Loucy (cell line): Measurements from ENCODE around the gene TAF3.

ENCODE experiments used
- H2AFZ ChIP-seq: fragments of 200-600 bp; sonication (generic); 2 replicates; pipeline ENCODE4 v1.6.0; 2016; ENCODE audit warnings: antibody characterized with exemption, mild to moderate bottlenecking, low read length, moderate library complexity
- H3F3A ChIP-seq: fragments of 200-600 bp; 2 replicates; pipeline ENCODE4 v1.6.0; 2016; ENCODE audit warnings: antibody characterized with exemption, low read depth, mild to moderate bottlenecking
- H3K27me3 ChIP-seq: fragments of 200-600 bp; sonication (generic); 2 replicates; pipeline ENCODE4 v1.6.1; 2014; ENCODE audit warnings: low read length, mild to moderate bottlenecking; ENCODE audit not compliant: insufficient read depth, poor library complexity, severe bottlenecking
- H3K36me3 ChIP-seq: fragments of 200-600 bp; sonication (generic); 2 replicates; pipeline ENCODE4 v1.6.1; 2016; ENCODE audit warnings: low read length; ENCODE audit not compliant: insufficient read depth
- H3K4me1 ChIP-seq: fragments of 200-600 bp; sonication (generic); 2 replicates; pipeline ENCODE4 v1.5.1; 2014; ENCODE audit warnings: low read length, mild to moderate bottlenecking; ENCODE audit not compliant: insufficient read depth, poor library complexity, severe bottlenecking
- H3K4me2 ChIP-seq: fragments of 200-600 bp; sonication (generic); 2 replicates; pipeline ENCODE4 v1.6.0; 2014; ENCODE audit warnings: antibody characterized with exemption, low read length, low read depth, mild to moderate bottlenecking; ENCODE audit not compliant: poor library complexity, severe bottlenecking
- H3K4me3 ChIP-seq: fragments of 200-600 bp; sonication (generic); 2 replicates; pipeline ENCODE4 v1.5.1; 2014; ENCODE audit warnings: low read length, mild to moderate bottlenecking, mixed read lengths; ENCODE audit not compliant: poor library complexity, severe bottlenecking
- H3K79me2 ChIP-seq: fragments of 200-600 bp; sonication (generic); 2 replicates; pipeline ENCODE4 v1.6.1; 2014; ENCODE audit warnings: low read length; ENCODE audit not compliant: insufficient read depth
- H3K9ac ChIP-seq: fragments of 200-600 bp; sonication (generic); 2 replicates; pipeline ENCODE4 v1.6.0; 2014; ENCODE audit warnings: mild to moderate bottlenecking, low read depth, low read length, moderate library complexity; ENCODE audit not compliant: poor library complexity, severe bottlenecking
- H3K9me2 ChIP-seq: fragments of 200-600 bp; sonication (generic); replicated peaks from 2 replicates; pipeline ENCODE4 v1.6.1; 2016; ENCODE audit warnings: low read depth, low read length, mixed read lengths
- H3K9me3 ChIP-seq: fragments of 200-600 bp; sonication (generic); 2 replicates; pipeline ENCODE4 v1.6.1; 2014; ENCODE audit warnings: mild to moderate bottlenecking, antibody characterized with exemption, low read length, low read depth; ENCODE audit not compliant: insufficient read depth
- H4K20me1 ChIP-seq: fragments of 200-600 bp; sonication (generic); 2 replicates; pipeline ENCODE4 v1.6.0; 2014; ENCODE audit warnings: antibody characterized with exemption, low read length, mild to moderate bottlenecking; ENCODE audit not compliant: insufficient read depth, poor library complexity, severe bottlenecking
- CTCF ChIP-seq: fragments of 200-600 bp; sonication (generic); conservative IDR thresholded peaks from 2 replicates; pipeline ENCODE4 v1.5.1; 2014; ENCODE audit warnings: mild to moderate bottlenecking, antibody characterized with exemption, low read length
- EZH2phosphoT487 ChIP-seq: fragments of 200-600 bp; IDR thresholded peaks from 2 replicates; pipeline ENCODE4 v1.6.1; 2018; ENCODE audit warnings: antibody characterized with exemption, mild to moderate bottlenecking, moderate library complexity, borderline replicate concordance

The TAF3 gene

GRCh38 chr10:8056378-8056777 lies 238.1 kb downstream of the TAF3 start:
- 0 out of 2 replicates have a peak, but pooled peaks cover 12% of the 10 kb centered on the region for H3F3A ChIP-seq
- H3K4me3 ChIP-seq: peak overlapping the region; percentile 97
- H4K20me1 ChIP-seq: peaks cover 60% of the 10 kb centered on the region
- peaks cover 32% of the 10 kb centered on the region for H3K27me3 ChIP-seq
- no peak for TF ChIP-seq EZH2phosphoT487
- no peak for TF ChIP-seq CTCF
- H3K4me1 ChIP-seq: peaks cover 8% of the 10 kb centered on the region
- H2AFZ ChIP-seq: no peak overlapping the region
- no peaks in the 10 kb centered on the region for H3K9me3 ChIP-seq
- H3K9me2 ChIP-seq: no peaks in the 10 kb centered on the region
- peak overlapping the region; percentile 99 for H3K9ac ChIP-seq
- peak overlapping the region; percentile 85 for H3K4me2 ChIP-seq
- peaks cover 78% of the 10 kb centered on the region for H3K79me2 ChIP-seq
- H3K36me3 ChIP-seq: peaks cover 48% of the 10 kb centered on the region

- Histone ChIP-seq H3K9me2 (no peaks in the 10 kb centered on the region), H3K4me1 (peaks cover 12% of the 10 kb centered on the region), H3K4me2 (peak overlapping the region; percentile 85), H2AFZ (no peak overlapping the region), H3K27me3 (peaks cover 32% of the 10 kb centered on the region), H3K9me3 (no peaks in the 10 kb centered on the region), H3K9ac (peak overlapping the region; percentile 99), H3K36me3 (peaks cover 53% of the 10 kb centered on the region), H3K4me3 (peak overlapping the region; percentile 97), H4K20me1 (peaks cover 65% of the 10 kb centered on the region), H3F3A (0 out of 2 replicates have a peak, but pooled peaks cover 12% of the 10 kb centered on the region), H3K79me2 (peaks cover 83% of the 10 kb centered on the region)
- TF ChIP-seq EZH2phosphoT487: no peak
- TF ChIP-seq CTCF: peak; percentile 39
These were observed 238.6 kb downstream of the TAF3 start for GRCh38 chr10:8056871-8057331.

GRCh38 chr10:8057636-8058273 lies 239.4 kb downstream of the TAF3 start:
- H3K9me3 ChIP-seq: no peaks in the 10 kb centered on the region
- peaks cover 20% of the 10 kb centered on the region for H3K4me1 ChIP-seq
- peaks cover 74% of the 10 kb centered on the region for H4K20me1 ChIP-seq
- peaks cover 32% of the 10 kb centered on the region for H3K27me3 ChIP-seq
- H3K9ac ChIP-seq: peak overlapping the region; percentile 99
- no peak overlapping the region for H2AFZ ChIP-seq
- H3K4me3 ChIP-seq: peak overlapping the region; percentile 97
- TF ChIP-seq EZH2phosphoT487 (no peak), CTCF (no peak)
- peaks cover 62% of the 10 kb centered on the region for H3K36me3 ChIP-seq
- H3K79me2 ChIP-seq: peaks cover 92% of the 10 kb centered on the region
- H3K9me2 ChIP-seq: no peaks in the 10 kb centered on the region
- H3K4me2 ChIP-seq: peak overlapping the region; percentile 85
- H3F3A ChIP-seq: 0 out of 2 replicates have a peak, but pooled peaks cover 12% of the 10 kb centered on the region
